Neural cell (in vitro differentiated cells): ENCODE results near the gene CTTN.

Source experiments
- EZH2 ChIP-seq: fragments of 200-600, 300-800 bp; shearing (Covaris generic), sonication (generic); IDR thresholded peaks from 2 replicates; pipeline ENCODE4 v1.6.1; 2014; ENCODE audit warnings: antibody characterized with exemption, low read length, borderline replicate concordance, mild to moderate bottlenecking; ENCODE audit not compliant: insufficient read depth, poor library complexity, severe bottlenecking
- MXI1 ChIP-seq: fragments of 450-650 bp; conservative IDR thresholded peaks from 2 replicates; pipeline ENCODE4 v1.6.1; 2014; ENCODE audit warnings: antibody characterized with exemption, mild to moderate bottlenecking; ENCODE audit not compliant: poor library complexity, severe bottlenecking
- POLR2AphosphoS5 ChIP-seq: IDR thresholded peaks from 2 replicates; pipeline ENCODE4 v1.6.1; 2012

DNA sequence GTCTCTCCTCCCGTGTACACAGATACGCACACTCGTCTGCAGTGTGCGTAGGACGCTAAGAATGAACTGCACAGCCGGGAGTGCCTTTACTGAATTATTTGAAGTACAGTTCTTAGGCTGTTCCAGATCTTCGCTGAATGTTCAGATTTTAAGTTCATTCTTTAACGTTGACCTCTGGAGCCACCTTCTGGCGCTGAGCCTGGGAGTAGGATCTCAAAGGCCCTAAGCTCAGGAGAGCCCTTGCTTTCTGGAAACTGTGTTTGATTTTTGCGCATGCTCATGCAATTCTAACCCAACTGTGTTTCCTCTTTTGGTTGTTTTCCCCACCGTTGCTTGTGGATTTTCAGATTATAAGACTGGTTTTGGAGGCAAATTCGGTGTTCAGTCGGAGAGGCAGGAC, 22.8 kb downstream of the CTTN start:
- TF ChIP-seq EZH2 (no peak), MXI1 (no peak), POLR2AphosphoS5 (no peak)
